Ovary (tissue), 9 donors: ENCODE results near the gene PRDM16. TPM values are rescaled to one million over a fixed set of nuclear protein-coding genes. Genes with fewer than 3 reads are reported as not detected.

Experiments
- DNase-seq, 5 donors: peaks; one replicate each; pipeline ENCODE4 v3.0.0-alpha.2; 2019 to 2020
- H3K27ac ChIP-seq, 2 donors: fragments of 200-600 bp; one replicate each; pipeline versions ENCODE4 v1.5.1 to v1.8.0; 2019 to 2022
- H3K27me3 ChIP-seq: fragments of 200-600 bp; one replicate; pipeline ENCODE4 v1.8.0; 2022
- H3K36me3 ChIP-seq: fragments of 200-600 bp; sonication (generic); one replicate; pipeline ENCODE4 v1.5.1; 2019
- H3K4me1 ChIP-seq: one replicate; pipeline ENCODE4 v1.8.1; 2013; ENCODE audit warnings: mild to moderate bottlenecking, moderate library complexity; ENCODE audit not compliant: insufficient read depth
- H3K4me3 ChIP-seq: fragments of 200-600 bp; sonication (generic); one replicate; pipeline ENCODE4 v1.5.1; 2017
- H3K9me3 ChIP-seq, 2 donors: fragments of 200-600 bp in 1 of 2; sonication (generic) in 1 of 2; one replicate each; pipeline versions ENCODE4 v1.5.1 to v1.8.1; 2013 to 2019; ENCODE audit warnings: mild to moderate bottlenecking in 1 of 2, moderate library complexity in 1 of 2
- EP300 ChIP-seq: sonication (generic); formaldehyde crosslinking; IDR thresholded peaks from one replicate; pipeline ENCODE4 v1.6.1; 2017; ENCODE audit warnings: antibody characterized with exemption
- POLR2A ChIP-seq: fragments of 450-650 bp; IDR thresholded peaks from one replicate; pipeline ENCODE4 v1.6.1; 2017; ENCODE audit warnings: antibody characterized with exemption, mild to moderate bottlenecking, moderate library complexity
- WGBS, 3 donors: extraction: QIAGEN DNeasy Blood & Tissue Kit in 1 of 3; methylation state at CpG; one replicate each; pipeline versions ENCODE4 v1.1.5 to v1.1.7; 2013 to 2017; 5-methylcytosine and 5-hydroxymethylcytosine counted together
- intact Hi-C, 4 donors: fragments of 100-400 bp; cut with DNase I; formaldehyde crosslinking; loops; one replicate each; pipeline versions ENCODE4 v1.11.0 to v1.15.1; 2022 to 2023
- polyA plus RNA-seq, 2 donors: library from polyadenylated mRNA; stranded (reverse); fragments of 200-250 nt in 1 of 2; fragments of 350-450 nt in 1 of 2; fragmentation: Illumina TruSeq in 1 of 2; extraction: RNeasy Lipid Tissue Mini Kit (QIAGEN cat#74804) in 1 of 2; gene quantifications; one replicate each; pipeline ENCODE4 v1.2.3, GENCODE V29; 2013 to 2014
- total RNA-seq, 7 donors: library from RNA; depleted of rRNA in 2 of 7; stranded (reverse); fragments of >200 nt in 2 of 7; fragmentation: NEBNext Ultra II Directional in 3 of 7; extraction: Animal tissue kit (Norgen Biotek cat#: 25700) in 3 of 7; gene quantifications; one replicate each; pipeline versions ENCODE4 v1.1.0 to v1.2.4, GENCODE V29; 2016 to 2023
- TF ChIP-seq, protein P1 (sequence below), 3 donors: fragments of 450-650 bp in 2 of 3; fragments of 200-600 bp in 1 of 3; IDR thresholded peaks; one replicate each; pipeline versions ENCODE4 v1.5.1 to v1.8.0; 2016 to 2022; ENCODE audit warnings: antibody characterized with exemption in 3 of 3, mild to moderate bottlenecking in 1 of 3
- donor health status: DM: no; HTN: no; CAD: no; lungs with moderate emphysema.
- donor health status: DM: no; HTN: no; CAD: no.
- donor health status: Bipolar disorder and iron deficiency.
- donor health status: DM: yes; HTN: yes; CAD: no.
- donor health status: DM: no; HTN: no; CAD: no.
- donor health status: DM: yes; HTN: yes; CAD: no.

PRDM16 gene
- total and polyA plus RNA-seq, 9 donors: 1.1 to 17.3 (median 3.9) TPM

DNA sequence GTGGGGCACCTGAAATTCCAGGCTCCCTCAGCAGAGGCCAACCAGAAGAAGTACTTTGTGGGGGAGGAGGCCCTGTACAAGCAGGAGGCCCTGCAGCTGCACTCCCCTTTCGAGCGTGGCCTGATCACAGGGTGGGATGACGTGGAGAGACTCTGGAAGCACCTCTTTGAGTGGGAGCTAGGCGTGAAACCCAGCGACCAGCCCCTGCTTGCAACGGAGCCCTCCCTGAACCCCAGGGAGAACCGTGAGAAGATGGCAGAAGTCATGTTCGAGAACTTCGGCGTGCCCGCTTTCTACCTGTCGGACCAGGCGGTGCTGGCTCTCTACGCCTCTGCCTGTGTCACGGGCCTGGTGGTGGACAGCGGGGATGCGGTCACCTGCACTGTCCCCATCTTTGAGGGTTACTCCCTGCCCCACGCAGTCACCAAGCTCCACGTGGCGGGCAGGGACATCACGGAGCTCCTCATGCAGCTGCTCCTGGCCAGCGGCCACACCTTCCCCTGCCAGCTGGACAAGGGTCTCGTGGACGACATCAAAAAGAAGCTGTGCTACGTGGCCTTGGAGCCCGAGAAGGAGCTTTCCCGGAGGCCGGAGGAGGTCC lies 47.1 kb upstream of the PRDM16 start:
- Histone ChIP-seq H3K27ac (no peak overlapping the region), H3K36me3 (no peaks in the 10 kb centered on the region), H3K4me3 (no peak overlapping the region), H3K27me3 (no peaks in the 10 kb centered on the region), H3K4me1 (no peaks in the 10 kb centered on the region), H3K9me3 (no peaks in the 10 kb centered on the region)
- DNase-seq: no peak
- intact Hi-C loops: no loop called here
- WGBS, 3 donors: 53 to 66% (median 65%) methylated on average over 28 of the region's 28 CpGs
- no peak for TF ChIP-seq EP300
- TF ChIP-seq POLR2A: no peak
- TF ChIP-seq, protein P1, sequence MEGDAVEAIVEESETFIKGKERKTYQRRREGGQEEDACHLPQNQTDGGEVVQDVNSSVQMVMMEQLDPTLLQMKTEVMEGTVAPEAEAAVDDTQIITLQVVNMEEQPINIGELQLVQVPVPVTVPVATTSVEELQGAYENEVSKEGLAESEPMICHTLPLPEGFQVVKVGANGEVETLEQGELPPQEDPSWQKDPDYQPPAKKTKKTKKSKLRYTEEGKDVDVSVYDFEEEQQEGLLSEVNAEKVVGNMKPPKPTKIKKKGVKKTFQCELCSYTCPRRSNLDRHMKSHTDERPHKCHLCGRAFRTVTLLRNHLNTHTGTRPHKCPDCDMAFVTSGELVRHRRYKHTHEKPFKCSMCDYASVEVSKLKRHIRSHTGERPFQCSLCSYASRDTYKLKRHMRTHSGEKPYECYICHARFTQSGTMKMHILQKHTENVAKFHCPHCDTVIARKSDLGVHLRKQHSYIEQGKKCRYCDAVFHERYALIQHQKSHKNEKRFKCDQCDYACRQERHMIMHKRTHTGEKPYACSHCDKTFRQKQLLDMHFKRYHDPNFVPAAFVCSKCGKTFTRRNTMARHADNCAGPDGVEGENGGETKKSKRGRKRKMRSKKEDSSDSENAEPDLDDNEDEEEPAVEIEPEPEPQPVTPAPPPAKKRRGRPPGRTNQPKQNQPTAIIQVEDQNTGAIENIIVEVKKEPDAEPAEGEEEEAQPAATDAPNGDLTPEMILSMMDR (IDR thresholded peaks at IDR 0.05): no peak

DNA sequence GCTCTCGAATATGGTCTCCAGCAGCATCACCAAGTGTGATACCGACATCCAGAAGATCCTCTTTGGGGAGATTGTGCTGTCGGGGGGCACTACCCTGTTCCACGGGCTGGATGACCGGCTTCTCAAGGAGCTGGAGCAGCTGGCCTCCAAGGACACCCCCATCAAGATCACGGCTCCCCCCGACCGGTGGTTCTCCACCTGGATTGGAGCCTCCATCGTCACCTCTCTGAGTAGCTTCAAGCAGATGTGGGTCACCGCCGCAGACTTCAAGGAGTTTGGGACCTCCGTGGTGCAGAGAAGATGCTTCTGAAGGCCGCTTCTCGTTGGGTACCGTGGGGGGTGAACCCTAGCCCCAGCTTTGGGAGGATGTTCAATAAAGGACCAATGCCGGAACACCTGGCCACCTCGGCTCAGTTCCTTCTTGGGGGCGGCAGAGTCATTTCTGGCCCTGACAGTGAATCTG lies 46.5 kb upstream of the PRDM16 start:
- DNase-seq: no peak
- TF ChIP-seq, protein P1 (IDR thresholded peaks at IDR 0.05): no peak
- TF ChIP-seq POLR2A: no peak
- TF ChIP-seq EP300: no peak
- intact Hi-C loops: no loop called here
- H3K27ac ChIP-seq: no peak overlapping the region
- H3K36me3 ChIP-seq: no peaks in the 10 kb centered on the region
- H3K4me3 ChIP-seq: no peak overlapping the region
- no peaks in the 10 kb centered on the region for H3K4me1 ChIP-seq
- H3K27me3 ChIP-seq: no peaks in the 10 kb centered on the region
- H3K9me3 ChIP-seq: no peaks in the 10 kb centered on the region
- WGBS, 3 donors: 87 to 91% (median 88%) methylated on average over 18 of the region's 18 CpGs

- H3K27me3 ChIP-seq: no peaks in the 10 kb centered on the region
- no peak overlapping the region for H3K27ac ChIP-seq
- WGBS, 3 donors: 63 to 72% (median 65%) methylated on average over 14 of the region's 14 CpGs
- no peaks in the 10 kb centered on the region for H3K36me3 ChIP-seq
- no peaks in the 10 kb centered on the region for H3K4me1 ChIP-seq
- no peak for TF ChIP-seq POLR2A
- TF ChIP-seq EP300: no peak
- TF ChIP-seq, protein P1 (IDR thresholded peaks at IDR 0.05): no peak
- intact Hi-C loops: no loop called here
- H3K9me3 ChIP-seq: no peaks in the 10 kb centered on the region
- H3K4me3 ChIP-seq: no peak overlapping the region
- no peak for DNase-seq
Observed at GRCh38 chr1:3022976-3023375, 46.0 kb upstream of the PRDM16 start.

DNA sequence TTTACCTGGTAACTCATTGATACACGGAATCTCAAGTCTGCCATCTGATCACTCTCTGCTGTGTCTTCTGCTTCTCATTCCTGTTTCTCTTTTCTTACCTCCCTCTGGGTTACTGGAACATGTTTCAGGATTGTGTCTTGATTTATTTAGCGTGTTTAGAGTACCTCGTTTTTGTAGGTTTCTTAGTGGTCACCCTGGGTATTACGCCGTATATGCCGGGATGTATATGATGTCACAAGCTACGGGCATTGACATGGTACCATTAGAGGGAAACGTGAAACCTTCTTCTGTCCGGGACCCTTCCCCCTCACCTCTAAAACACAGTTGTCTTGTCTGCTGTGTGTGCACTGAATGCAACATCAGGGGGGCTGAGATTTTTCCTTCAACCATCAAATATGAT lies 45.0 kb upstream of the PRDM16 start:
- Histone ChIP-seq H3K36me3 (no peaks in the 10 kb centered on the region), H3K9me3 (no peaks in the 10 kb centered on the region), H3K27me3 (no peaks in the 10 kb centered on the region), H3K4me3 (no peak overlapping the region), H3K27ac (no peak overlapping the region), H3K4me1 (no peaks in the 10 kb centered on the region)
- 75 to 80% (median 80%) methylated on average over 9 of the region's 9 CpGs for WGBS, 3 donors
- intact Hi-C loops: no loop called here
- no peak for DNase-seq
- TF ChIP-seq EP300: no peak
- no peak for TF ChIP-seq POLR2A
- TF ChIP-seq, protein P1 (IDR thresholded peaks at IDR 0.05): no peak
